ENCODE measurements around the gene SMARCC1.

DNA sequence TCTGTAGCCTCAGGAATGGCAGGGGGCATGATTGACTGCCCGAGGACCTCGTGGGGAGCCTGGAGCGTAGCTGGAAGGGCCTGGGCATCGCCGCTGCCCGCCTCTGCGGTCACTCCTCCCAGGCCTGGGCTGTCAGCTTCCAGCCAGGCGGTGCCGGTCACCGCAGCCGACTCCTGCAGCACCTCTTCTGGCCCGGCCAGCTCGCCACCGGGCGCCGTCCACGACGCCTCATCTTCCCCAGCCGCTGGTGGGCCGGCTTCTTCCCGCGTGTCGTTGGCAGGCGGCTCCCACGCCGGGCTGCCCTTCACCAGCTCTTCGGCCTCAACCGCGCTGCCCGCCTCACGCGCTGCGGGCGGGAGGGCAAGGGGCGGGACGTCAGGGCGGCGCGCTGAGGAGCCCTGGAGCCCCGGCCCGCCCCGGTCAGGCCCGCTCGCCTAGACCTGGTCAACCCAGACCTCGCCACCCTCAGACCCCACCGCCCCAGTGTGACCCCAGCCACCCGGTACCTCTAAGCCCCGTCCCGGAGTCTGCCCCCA lies 204.0 kb downstream of the SMARCC1 start:
- TF ChIP-seq CTCF (IDR thresholded peaks at IDR 0.05; ENCODE audit: poor library complexity): no peak
- TF ChIP-seq EZH2 (IDR thresholded peaks at IDR 0.05; ENCODE audit: borderline replicate concordance): no peak
